ENCODE data around the gene ZNF33A.

GRCh38 chr10:38016354-38016753 lies 5.9 kb downstream of the ZNF33A start:
- TF ChIP-seq CTCF (conservative IDR thresholded peaks at IDR 0.05; ENCODE audit: low read depth, low read length): no peak
- no peak for TF ChIP-seq POLR2A (IDR thresholded peaks at IDR 0.05; ENCODE audit: low read depth, low read length)
- TF ChIP-seq NFE2L2 (IDR thresholded peaks at IDR 0.05; ENCODE audit: low read depth, low read length): no peak
- no peak for TF ChIP-seq CEBPB (IDR thresholded peaks at IDR 0.05; ENCODE audit: low read depth, low read length)
- TF ChIP-seq RAD21 (IDR thresholded peaks at IDR 0.05; ENCODE audit: low read length): no peak
- TF ChIP-seq RFX5 (IDR thresholded peaks at IDR 0.05; ENCODE audit: low read depth, low read length): no peak
- TF ChIP-seq SMC3 (IDR thresholded peaks at IDR 0.05; ENCODE audit: low read depth, low read length): no peak
- TF ChIP-seq ELK1 (IDR thresholded peaks at IDR 0.05; ENCODE audit: borderline replicate concordance, low read depth, low read length): no peak
- TF ChIP-seq BHLHE40 (IDR thresholded peaks at IDR 0.05; ENCODE audit: low read depth, low read length): no peak

Data from IMR-90 (cell line).